Activated T-cell treated with anti-CD3 and anti-CD28 coated beads, Interleukin-2, amount 50 U/mL, for 72 hours (primary cell): ENCODE results near the gene PEX10. TPM values are rescaled to one million over a fixed set of nuclear protein-coding genes. Genes with fewer than 3 reads are reported as not detected.

Experiments used
- ATAC-seq, 2 donors: fragments of 150-1000 bp; cut with Tn5 transposase; replicated peaks in 1 of 2; 2 replicates each; pipeline ENCODE4 v1.10.0; 2021; ENCODE audit warnings: moderate library complexity in 2 of 2, mild to moderate bottlenecking in 1 of 2
- DNase-seq, 2 donors: peaks; one replicate each; pipeline ENCODE4 v3.0.0; 2021 to 2022; ENCODE audit warnings: mixed read lengths in 1 of 2
- H3K27ac Mint-ChIP-seq: one replicate; pipeline ENCODE4 v1.8.0; 2022; ENCODE audit warnings: mild to moderate bottlenecking, moderate library complexity, mixed read lengths
- H3K27me3 Mint-ChIP-seq: one replicate; pipeline ENCODE4 v1.8.0; 2022; ENCODE audit warnings: low read depth, mixed read lengths
- H3K36me3 Mint-ChIP-seq, 2 donors: one replicate each; pipeline ENCODE4 v1.8.0; 2022; ENCODE audit warnings: mixed read lengths in 2 of 2, mild to moderate bottlenecking in 1 of 2; ENCODE audit not compliant: insufficient read depth in 2 of 2
- H3K4me1 Mint-ChIP-seq: one replicate; pipeline ENCODE4 v1.8.0; 2022; ENCODE audit warnings: low read depth, mixed read lengths
- H3K4me3 Mint-ChIP-seq, 2 donors: one replicate each; pipeline ENCODE4 v1.8.0; 2022; ENCODE audit warnings: mild to moderate bottlenecking in 2 of 2, mixed read lengths in 2 of 2, moderate library complexity in 2 of 2
- H3K9me3 Mint-ChIP-seq, 2 donors: one replicate each; pipeline ENCODE4 v1.8.0; 2022; ENCODE audit warnings: mixed read lengths in 2 of 2
- total RNA-seq, 2 donors: library from RNA; stranded (reverse); gene quantifications; one replicate each; pipeline ENCODE4 v1.2.3, GENCODE V29; 2022

The PEX10 gene
- total RNA-seq, 2 donors from 2014 or later, result 10.2 to 11.4 TPM

DNA sequence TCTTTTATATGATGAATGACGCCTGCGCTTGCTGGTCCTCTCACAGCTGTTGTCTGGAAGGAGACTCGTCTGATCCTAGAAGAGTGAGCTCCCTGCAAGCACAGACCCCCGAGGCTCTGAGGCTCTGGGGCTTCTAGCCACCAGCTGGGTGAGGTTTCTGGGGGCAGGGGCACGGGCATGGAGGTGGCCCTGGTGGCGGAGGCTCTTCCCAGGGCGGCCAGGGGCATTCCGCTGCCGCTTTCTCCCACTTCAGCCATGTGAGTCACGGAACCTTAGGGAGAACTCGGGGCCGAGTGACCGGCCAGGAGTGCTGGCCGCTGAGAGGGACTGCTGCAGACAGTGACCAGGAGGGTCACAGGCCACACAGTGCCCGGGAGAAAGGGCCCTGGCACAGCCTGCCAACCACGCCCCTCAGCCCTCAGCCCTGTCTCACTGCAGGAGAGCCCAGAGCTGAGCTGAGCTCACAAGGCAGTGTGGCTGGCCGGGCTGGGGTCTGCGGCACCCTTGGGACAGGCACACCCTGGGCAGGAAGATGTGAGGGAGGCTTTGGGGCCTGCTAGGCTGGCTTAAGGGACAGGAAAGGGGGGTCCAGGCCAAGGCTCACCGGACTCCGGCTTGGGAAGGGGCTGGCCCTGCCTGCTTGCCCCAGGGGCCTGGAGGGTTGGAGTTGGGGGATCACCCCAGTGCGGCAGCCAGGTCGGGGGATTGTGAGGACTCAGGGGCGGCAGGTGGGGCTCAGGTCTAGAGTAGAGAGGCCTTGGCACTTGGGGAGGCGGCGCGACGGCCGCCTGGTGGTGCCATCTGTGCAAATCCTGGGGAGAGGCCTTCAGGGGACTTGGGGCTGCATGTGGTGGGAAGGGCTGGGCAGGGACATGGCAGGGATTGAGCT lies 56.7 kb downstream of the PEX10 start:
- Mint-ChIP-seq H3K27me3 (no peaks in the 10 kb centered on the region), H3K4me1 (no peaks in the 10 kb centered on the region), H3K4me3 (no peak overlapping the region), H3K9me3 (no peaks in the 10 kb centered on the region), H3K36me3 (no peaks in the 10 kb centered on the region), H3K27ac (no peak overlapping the region)
- DNase-seq (no peak), ATAC-seq (no peak)

DNA sequence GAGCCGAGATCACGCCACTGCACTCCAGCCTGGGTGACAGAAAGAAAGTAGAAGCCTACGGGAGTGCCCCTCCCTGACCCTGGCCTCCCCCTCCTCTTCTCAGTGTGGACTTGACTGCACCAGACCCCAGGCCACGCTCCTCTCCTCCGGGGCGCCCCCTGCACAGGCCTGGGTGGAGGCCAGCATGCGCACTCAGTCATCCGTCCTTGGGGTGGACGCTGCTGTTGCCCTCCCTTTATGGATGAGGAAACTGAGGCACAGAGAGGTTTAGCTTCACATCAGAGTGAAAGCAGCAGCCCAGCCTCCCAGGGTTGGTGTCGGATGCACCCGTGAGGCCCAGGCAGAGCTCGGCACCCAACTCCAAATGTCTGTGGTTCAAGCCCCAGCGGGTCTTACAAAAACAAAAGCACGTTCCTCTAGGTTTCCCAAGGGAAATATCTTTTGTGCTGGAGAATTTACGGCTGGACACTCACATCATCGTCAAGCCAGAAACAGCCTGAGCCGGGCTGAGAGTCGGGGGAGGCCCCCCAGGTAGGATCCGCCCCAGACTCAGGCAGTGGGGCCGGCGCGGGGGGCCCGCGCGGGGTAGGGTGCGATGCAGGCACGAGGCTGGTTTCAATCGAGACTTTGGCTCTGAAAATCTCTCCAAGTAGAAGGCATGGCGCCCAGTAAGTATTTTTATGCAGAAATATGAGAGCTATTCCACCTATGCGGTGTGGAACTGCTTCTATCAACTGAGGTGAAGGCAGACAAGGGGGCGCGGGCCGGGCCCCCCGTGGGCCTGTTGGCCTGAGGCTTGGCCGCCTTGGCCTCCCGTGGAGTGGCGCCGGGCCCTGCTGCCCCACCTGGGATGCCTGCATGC lies 57.6 kb downstream of the PEX10 start:
- ATAC-seq (no peak), DNase-seq (no peak)
- Mint-ChIP-seq H3K9me3 (no peaks in the 10 kb centered on the region), H3K4me1 (no peaks in the 10 kb centered on the region), H3K4me3 (no peak overlapping the region), H3K27ac (no peak overlapping the region), H3K27me3 (no peaks in the 10 kb centered on the region), H3K36me3 (no peaks in the 10 kb centered on the region)

Other genes with a start within 250 kb of the PEX10 start
- gene FAAP20, start 217.8 kb downstream of the PEX10 start, total RNA-seq, result 10 to 100 TPM; 74.6 to 80.4 TPM
- gene SKI, start 184.2 kb downstream of the PEX10 start, total RNA-seq, result 10 to 100 TPM; 28.5 to 32.3 TPM
- gene MORN1, start 21.0 kb downstream of the PEX10 start, total RNA-seq, result 1 to 10 TPM; 6.8 to 6.9 TPM
- gene RER1, start 20.7 kb downstream of the PEX10 start, total RNA-seq, result 100 to 1,000 TPM; 160 to 166 TPM
- 10 to 100 TPM; 13.9 to 26.3 TPM for gene PLCH2, start 63.7 kb upstream of the PEX10 start, total RNA-seq
- gene PANK4, start 114.0 kb upstream of the PEX10 start, total RNA-seq, result 10 to 100 TPM; 44.6 to 49.7 TPM
- under 1 TPM in 1 of 2 donors, not detected in 1; 0.49 TPM for gene HES5, start 117.7 kb upstream of the PEX10 start, total RNA-seq
- gene TNFRSF14, start 143.8 kb upstream of the PEX10 start, total RNA-seq, result 100 to 1,000 TPM; 141 to 175 TPM
- gene PRXL2B, start 174.2 kb upstream of the PEX10 start, total RNA-seq, result 10 to 100 TPM; 34.8 to 39.2 TPM
- 1 to 10 TPM; 1.5 to 1.9 TPM for gene MMEL1, start 220.5 kb upstream of the PEX10 start, total RNA-seq